Epithelial cell of esophagus (primary cell): Measurements from ENCODE around the gene UNC50.

Experiments used
- DNase-seq: peaks from one replicate; pipeline ENCODE4 v3.0.0; 2010; ENCODE audit warnings: low read depth
- H3K4me3 ChIP-seq: 2 replicates; pipeline ENCODE4 v1.5.1; 2011; ENCODE audit warnings: mild to moderate bottlenecking, low read length, control low read depth
- TF ChIP-seq, protein P1 (sequence below): IDR thresholded peaks from 2 replicates; pipeline ENCODE4 v1.5.1; 2011; ENCODE audit warnings: low read depth, mild to moderate bottlenecking, low read length, control low read depth, inconsistent platforms; ENCODE audit not compliant: insufficient read depth; ENCODE audit errors: missing control alignments

The UNC50 gene

DNA sequence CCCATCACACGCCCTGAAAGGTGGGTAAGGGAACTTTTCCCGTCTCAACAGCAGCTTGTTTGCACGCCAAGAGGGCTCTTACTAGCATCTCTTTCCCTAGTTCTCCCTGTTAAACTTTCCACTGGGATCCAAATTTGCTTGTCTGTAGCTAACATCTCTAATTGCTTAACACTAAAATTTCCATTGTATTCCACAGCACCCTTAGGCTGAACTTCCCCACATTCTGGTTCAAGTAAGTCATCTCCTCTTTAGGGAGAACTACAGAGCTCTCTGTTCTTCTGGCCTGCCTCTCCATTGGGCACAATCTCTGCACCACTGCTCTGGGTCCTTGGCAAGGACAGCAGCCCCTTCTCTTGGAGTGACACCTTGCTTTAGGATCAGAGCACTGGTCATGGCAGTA lies 24.0 kb downstream of the UNC50 start:
- no peak overlapping the region for H3K4me3 ChIP-seq
- TF ChIP-seq, protein P1, sequence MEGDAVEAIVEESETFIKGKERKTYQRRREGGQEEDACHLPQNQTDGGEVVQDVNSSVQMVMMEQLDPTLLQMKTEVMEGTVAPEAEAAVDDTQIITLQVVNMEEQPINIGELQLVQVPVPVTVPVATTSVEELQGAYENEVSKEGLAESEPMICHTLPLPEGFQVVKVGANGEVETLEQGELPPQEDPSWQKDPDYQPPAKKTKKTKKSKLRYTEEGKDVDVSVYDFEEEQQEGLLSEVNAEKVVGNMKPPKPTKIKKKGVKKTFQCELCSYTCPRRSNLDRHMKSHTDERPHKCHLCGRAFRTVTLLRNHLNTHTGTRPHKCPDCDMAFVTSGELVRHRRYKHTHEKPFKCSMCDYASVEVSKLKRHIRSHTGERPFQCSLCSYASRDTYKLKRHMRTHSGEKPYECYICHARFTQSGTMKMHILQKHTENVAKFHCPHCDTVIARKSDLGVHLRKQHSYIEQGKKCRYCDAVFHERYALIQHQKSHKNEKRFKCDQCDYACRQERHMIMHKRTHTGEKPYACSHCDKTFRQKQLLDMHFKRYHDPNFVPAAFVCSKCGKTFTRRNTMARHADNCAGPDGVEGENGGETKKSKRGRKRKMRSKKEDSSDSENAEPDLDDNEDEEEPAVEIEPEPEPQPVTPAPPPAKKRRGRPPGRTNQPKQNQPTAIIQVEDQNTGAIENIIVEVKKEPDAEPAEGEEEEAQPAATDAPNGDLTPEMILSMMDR, result no peak
- DNase-seq, result no peak

DNA sequence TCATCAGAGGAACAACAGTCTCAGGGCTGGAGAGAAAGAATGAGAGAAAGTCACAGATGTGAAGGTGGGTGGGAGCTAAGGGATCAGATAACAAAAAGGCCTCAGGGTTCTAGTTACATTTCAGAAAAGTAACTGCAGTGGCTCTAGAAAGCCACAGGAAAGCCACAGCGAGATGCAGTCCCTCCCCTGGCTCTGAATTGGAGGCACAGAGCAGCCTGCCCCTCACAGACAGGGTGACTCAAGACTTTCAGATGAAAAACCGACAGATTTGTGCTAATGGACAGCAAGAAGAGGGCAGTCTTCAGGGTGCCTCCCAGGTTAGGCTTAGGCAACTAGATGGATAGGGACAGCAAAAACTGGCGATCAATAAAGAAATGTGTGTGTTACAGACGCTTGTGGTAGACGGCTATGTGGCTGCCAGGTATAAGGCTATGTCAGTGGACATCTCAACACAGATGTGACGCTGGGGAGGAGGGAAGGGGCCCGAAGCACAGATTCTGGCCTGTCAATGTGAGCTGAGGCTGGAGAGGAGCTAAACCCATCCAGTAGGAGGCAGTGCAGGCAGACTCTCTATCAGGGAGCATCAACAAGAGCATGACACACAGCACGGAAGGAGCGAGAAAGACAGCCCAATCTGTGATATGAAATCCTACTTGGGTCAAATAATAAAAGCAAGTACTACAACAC lies 26.2 kb downstream of the UNC50 start:
- H3K4me3 ChIP-seq, result no peak overlapping the region
- TF ChIP-seq, protein P1, result peak; percentile 35
- DNase-seq, result peak; percentile 14

DNA sequence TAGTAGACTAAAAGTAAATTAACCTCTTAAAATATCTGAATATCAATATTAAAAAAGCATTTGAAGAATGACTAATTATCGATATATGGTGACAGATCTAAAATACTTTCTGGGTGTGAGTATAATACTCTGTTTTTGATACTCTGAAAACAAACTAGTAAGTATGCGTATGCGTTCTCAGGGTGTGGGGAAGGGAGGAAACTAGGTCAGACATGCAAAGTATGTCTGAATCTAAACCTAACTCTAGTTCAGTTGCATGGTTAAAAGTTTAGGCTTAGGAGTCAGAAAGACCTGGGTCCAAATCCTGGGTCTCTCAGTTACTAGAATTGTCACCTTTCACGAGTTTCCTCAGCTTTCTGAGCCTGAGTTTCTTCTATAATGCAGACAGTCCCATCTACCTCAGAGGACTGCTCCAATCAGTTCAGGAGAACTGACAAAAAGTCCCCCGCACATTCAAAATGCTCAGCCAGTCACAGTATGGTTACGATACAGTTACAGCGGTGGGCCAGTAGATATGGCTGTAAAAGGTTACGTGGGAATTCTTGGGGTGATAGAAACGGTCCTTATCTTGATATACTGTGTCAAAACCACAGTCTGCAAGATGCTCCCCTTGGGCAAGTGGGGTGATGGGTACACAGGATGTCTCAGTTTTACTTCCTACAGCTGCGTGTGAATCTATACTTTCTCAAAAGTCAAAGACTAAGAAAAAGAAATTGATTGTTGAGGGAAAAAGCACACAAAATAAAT lies 29.2 kb downstream of the UNC50 start:
- no peak overlapping the region for H3K4me3 ChIP-seq
- TF ChIP-seq, protein P1, result no peak
- DNase-seq, result no peak

DNA sequence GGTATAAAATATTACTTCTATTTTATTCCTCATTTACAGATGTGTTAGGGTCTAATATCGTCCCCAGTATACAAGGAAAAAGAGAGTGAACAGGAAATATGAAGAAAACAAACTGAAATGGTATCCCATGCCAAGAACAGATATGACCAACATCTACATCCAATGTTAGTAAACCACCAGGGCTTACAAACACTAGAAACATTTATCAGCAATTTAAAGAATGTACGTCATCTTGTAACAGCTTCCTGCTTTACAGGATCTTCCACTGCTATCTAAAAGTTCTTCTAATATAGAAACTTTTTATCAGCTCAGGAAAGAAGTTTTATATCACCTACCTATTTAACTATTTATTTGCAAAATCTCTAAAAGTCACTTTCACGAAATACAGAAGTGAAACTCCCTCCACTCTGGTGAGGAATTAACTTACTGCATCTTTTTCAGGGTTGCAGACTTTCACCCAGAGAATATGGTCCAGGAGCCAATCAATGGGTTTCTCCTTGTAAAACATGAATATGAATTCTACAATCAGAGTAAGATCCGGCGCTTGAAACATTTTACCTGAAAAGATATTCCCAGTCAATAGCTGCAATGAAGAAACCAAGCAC lies 35.2 kb downstream of the UNC50 start:
- no peak for DNase-seq
- no peak overlapping the region for H3K4me3 ChIP-seq
- TF ChIP-seq, protein P1, result no peak

DNA sequence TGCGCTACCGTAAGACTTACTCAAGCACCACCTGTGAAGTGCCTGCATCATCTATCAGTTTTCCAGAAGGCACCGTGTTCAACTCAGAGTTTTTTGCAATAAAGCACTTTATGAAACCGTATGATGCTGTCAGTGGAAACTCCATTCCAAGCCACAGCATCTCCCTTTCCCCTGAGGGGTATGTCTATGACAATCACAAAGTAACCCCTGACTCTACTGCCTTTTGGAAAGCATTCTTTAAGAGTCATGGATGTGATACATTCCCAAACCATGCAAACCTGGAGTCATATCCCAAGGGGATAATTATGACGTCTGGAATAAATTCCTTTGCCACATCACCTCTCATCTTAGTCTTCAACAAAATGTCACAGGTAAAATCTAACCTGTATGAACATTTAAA lies 39.2 kb downstream of the UNC50 start:
- peak; percentile 70 for DNase-seq
- no peak overlapping the region for H3K4me3 ChIP-seq
- TF ChIP-seq, protein P1, result no peak

DNA sequence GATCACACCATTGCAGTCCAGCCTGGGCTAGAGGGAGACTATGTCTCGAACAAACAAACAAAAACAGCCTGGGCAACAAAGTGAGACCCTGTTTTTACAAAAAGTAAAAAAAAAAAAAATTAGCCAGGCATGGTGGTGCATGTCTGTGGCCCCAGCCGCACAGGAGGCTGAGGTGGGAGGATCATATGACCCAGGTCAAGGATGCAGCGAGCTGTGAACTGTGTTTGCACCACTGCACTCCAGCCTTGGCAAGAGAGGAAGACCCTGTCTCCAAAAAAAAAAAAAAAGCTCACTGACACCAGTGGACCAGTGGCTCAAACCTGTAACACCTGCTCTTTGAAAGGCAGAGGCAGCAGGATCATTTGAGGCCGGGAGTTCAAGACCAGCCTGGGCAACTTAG lies 40.1 kb downstream of the UNC50 start:
- no peak overlapping the region for H3K4me3 ChIP-seq
- TF ChIP-seq, protein P1, result no peak
- no peak for DNase-seq
